ENCODE data around the gene SORCS1. TPM values are rescaled to one million over a fixed set of nuclear protein-coding genes. Genes with fewer than 3 reads are reported as not detected.

SORCS1 gene
- total RNA-seq, 2 donors from 2014 or later, result not detected

DNA sequence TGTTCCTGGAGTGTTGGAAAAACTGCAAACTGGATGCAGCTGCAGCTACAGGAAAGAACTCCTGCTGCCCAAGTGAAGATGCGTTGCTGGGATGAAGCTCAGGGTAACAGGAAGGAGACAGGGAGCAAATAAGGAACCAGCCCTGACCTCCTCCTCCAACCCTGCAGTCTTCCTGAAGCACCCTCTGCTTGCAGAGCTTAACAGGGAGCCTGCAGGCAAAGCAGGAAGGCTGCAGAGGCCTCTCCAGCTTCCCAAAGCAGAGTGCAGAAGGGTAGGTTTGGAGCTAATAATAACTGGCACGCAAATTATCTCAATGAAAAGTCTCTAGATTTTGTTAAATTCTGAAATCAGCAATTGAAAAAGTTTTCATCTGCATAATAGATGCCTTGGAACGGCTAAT, 92.5 kb downstream of the SORCS1 start:
- Mint-ChIP-seq H3K36me3 (no peaks in the 10 kb centered on the region), H3K27ac (no peak overlapping the region), H3K9me3 (peaks cover 3 to 11% of the 10 kb centered on the region in 2 donors)
- DNase-seq (ENCODE audit: low spot score in 2 of 2), result no peak
- no peak for ATAC-seq

DNA sequence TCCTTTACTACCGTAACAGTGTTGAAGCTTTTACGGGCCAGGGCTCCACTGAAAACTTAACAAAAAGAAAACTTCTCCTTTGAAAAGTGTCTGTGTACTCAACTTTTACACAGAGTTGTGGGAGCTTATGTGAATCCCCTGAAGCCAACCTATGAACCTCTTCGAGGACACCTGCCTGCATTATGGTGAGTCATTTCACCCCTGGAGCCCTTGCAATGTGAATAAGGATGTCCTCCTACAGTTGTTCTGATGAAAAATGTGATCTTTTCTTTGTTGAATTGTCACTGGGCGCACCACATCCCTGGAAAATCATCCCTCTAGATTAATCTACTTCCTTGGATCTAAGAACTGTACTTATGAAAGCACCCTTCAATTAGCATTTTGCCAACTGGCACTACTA, 93.2 kb downstream of the SORCS1 start:
- ATAC-seq (no peak), DNase-seq (ENCODE audit: low spot score in 2 of 2) (no peak)
- Mint-ChIP-seq H3K9me3 (peaks cover 3 to 11% of the 10 kb centered on the region in 2 donors), H3K27ac (no peak overlapping the region), H3K36me3 (no peaks in the 10 kb centered on the region)

GRCh38 chr10:107067843-107068242, 96.7 kb downstream of the SORCS1 start:
- Mint-ChIP-seq H3K27ac (no peak overlapping the region), H3K9me3 (peaks cover 3 to 14% of the 10 kb centered on the region in 2 donors), H3K36me3 (no peaks in the 10 kb centered on the region)
- ATAC-seq, result no peak
- DNase-seq (ENCODE audit: low spot score in 2 of 2), result no peak

- H3K9me3 Mint-ChIP-seq, result peaks cover 3 to 5% of the 10 kb centered on the region in 2 donors
- H3K36me3 Mint-ChIP-seq, result no peaks in the 10 kb centered on the region
- DNase-seq (ENCODE audit: low spot score in 2 of 2), result no peak
- no peak for ATAC-seq
- H3K27ac Mint-ChIP-seq, result no peak overlapping the region
Observed at GRCh38 chr10:107064075-107064474, 100.4 kb downstream of the SORCS1 start.

DNA sequence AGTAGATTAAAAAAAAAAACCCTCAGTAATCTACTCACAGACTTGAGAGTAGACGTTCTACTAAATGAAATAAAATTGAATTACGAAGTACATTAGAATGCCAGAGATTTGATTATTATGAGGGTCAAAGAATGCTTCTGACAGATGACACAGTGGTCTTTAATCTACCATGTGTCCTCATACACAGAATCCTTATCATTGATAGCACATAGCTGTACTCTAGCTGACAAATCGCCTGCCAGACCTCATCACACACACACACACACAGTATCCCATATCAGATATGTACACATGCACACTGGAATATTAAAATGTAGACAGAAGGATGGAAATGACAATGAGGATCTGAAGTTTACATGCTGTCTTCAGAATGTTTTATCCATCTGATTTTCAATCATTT, 104.6 kb downstream of the SORCS1 start:
- ATAC-seq (no peak), DNase-seq (ENCODE audit: low spot score in 2 of 2) (no peak)
- Mint-ChIP-seq H3K9me3 (peaks cover 0 to 9% of the 10 kb centered on the region in 2 donors), H3K36me3 (no peaks in the 10 kb centered on the region), H3K27ac (no peak overlapping the region)

GRCh38 chr10:107059068-107059804, 105.3 kb downstream of the SORCS1 start:
- Mint-ChIP-seq H3K27ac (no peak overlapping the region), H3K9me3 (peaks cover 0 to 4% of the 10 kb centered on the region in 2 donors), H3K36me3 (no peaks in the 10 kb centered on the region)
- no peak for ATAC-seq
- DNase-seq (ENCODE audit: low spot score in 2 of 2), result no peak

GRCh38 chr10:107058331-107058730, 106.2 kb downstream of the SORCS1 start:
- no peak for ATAC-seq

DNA sequence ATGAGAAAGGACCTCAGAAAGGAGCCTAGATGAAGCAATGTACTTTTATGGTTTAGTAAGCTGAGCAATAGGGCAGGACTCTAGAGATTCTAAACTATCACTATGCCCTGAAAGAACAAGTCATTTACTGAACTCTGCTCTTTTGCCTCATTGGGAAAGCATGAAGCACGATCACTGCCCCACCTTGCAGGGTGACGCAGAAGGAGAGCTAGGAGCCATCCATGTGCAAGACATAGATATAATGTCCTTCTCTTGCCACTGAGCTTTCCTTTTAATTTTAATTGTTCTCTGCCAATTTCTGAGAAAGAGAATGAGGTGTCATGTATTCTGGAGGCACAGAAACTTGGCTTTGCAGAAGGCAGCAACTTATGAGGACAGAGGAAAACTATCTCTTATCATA, 108.3 kb downstream of the SORCS1 start:
- Mint-ChIP-seq H3K27ac (no peak overlapping the region), H3K9me3 (peaks cover 0 to 4% of the 10 kb centered on the region in 2 donors), H3K36me3 (no peaks in the 10 kb centered on the region)
- DNase-seq (ENCODE audit: low spot score in 2 of 2) (no peak), ATAC-seq (no peak)

More at GRCh38 chr10:107058331-107058730, 106.2 kb downstream of the SORCS1 start:
- H3K27ac Mint-ChIP-seq, result no peak overlapping the region
- H3K36me3 Mint-ChIP-seq, result no peaks in the 10 kb centered on the region
- DNase-seq (ENCODE audit: low spot score in 2 of 2), result no peak
- peaks cover 0 to 4% of the 10 kb centered on the region in 2 donors for H3K9me3 Mint-ChIP-seq

DNA sequence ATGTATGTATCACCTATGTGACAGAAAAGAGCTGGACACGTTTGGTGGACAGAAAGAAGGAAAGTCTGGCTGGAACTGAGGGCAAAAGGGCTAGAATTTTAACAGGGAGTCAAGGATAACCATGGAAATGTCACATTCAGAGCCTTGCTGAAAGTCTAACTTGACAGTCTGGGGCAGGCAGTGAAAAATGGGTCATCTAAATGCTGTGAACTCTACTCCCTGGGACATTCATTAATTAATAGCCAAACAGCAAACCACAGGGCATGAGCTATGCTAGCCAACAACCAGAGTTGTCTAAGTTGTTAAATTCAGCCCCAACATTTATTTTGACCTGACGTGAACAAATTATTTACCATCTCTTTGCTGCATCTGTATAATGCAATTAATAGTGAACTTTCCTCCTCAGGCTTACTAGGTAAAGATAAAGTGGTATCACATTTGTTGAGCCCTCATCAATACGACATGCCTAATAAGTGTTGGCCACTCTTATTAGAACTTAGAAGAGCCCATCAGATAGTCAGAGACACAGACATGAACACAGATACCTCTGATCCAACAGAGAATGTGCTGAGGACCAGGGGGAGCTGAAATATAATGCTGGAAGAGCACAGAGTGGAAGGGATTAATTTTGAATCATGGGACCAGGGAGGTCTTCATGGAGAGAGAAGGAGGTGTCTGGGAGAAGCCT, 109.9 kb downstream of the SORCS1 start:
- DNase-seq (ENCODE audit: low spot score in 2 of 2), result no peak
- ATAC-seq, result no peak
- H3K27ac Mint-ChIP-seq, result no peak overlapping the region
- no peaks in the 10 kb centered on the region for H3K36me3 Mint-ChIP-seq
- H3K9me3 Mint-ChIP-seq, result peaks cover 4% of the 10 kb centered on the region in 2 donors

DNA sequence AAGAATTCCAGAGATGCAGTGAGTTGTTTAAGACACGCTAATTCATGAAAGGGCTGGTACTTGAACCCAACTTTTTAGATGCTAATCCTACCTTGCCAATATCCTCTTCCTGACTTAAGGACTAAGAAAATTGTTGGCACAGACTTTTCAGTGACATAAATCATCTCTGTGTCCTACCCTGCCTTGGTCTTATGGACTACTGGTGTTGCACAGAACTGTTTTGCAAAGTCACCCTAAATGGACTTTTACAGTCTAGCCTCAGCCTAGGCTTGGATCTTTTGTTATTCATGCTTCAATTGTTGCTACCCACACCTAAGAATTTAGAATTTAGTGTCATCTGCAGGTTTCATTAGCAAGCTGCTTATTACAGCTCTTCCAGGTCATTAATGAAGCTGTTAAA, 112.7 kb downstream of the SORCS1 start:
- DNase-seq (ENCODE audit: low spot score in 2 of 2) (no peak), ATAC-seq (no peak)
- Mint-ChIP-seq H3K27ac (no peak overlapping the region), H3K36me3 (no peaks in the 10 kb centered on the region), H3K9me3 (peaks cover 7 to 11% of the 10 kb centered on the region in 2 donors)

DNA sequence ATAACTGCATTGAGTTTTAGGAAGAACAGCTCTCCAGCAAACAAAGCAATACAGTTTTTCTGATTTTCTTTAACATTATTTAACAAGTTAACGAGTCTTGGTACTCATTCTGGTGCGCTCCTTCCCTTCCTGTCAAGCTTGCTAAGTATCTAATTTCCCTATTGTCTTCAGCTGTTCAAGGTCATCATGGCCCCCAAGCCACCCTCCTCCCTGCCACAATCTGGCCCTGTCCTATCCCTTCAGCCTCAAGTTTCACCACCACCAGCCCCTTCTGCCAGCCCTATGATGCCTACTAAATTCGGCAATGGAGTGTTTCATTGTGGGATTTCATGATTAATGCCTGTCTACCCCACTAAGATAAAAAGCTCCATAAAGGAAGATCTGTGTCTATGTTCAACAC, 121.0 kb downstream of the SORCS1 start:
- no peaks in the 10 kb centered on the region for H3K36me3 Mint-ChIP-seq
- DNase-seq (ENCODE audit: low spot score in 2 of 2) (no peak), ATAC-seq (no peak)
- H3K27ac Mint-ChIP-seq, result no peak overlapping the region
- H3K9me3 Mint-ChIP-seq, result peaks cover 3 to 13% of the 10 kb centered on the region in 2 donors

- DNase-seq (ENCODE audit: low spot score in 2 of 2) (no peak), ATAC-seq (no peak)
- Mint-ChIP-seq H3K27ac (no peak overlapping the region), H3K9me3 (peaks cover 10 to 13% of the 10 kb centered on the region in 2 donors), H3K36me3 (no peaks in the 10 kb centered on the region)
Observed at GRCh38 chr10:107037192-107038122, 127.0 kb downstream of the SORCS1 start.

- Mint-ChIP-seq H3K27ac (no peak overlapping the region), H3K9me3 (peaks cover 11 to 16% of the 10 kb centered on the region in 2 donors), H3K36me3 (no peaks in the 10 kb centered on the region)
- ATAC-seq (no peak), DNase-seq (ENCODE audit: low spot score in 2 of 2) (no peak)
Observed at GRCh38 chr10:107033799-107034422, 130.6 kb downstream of the SORCS1 start.

DNA sequence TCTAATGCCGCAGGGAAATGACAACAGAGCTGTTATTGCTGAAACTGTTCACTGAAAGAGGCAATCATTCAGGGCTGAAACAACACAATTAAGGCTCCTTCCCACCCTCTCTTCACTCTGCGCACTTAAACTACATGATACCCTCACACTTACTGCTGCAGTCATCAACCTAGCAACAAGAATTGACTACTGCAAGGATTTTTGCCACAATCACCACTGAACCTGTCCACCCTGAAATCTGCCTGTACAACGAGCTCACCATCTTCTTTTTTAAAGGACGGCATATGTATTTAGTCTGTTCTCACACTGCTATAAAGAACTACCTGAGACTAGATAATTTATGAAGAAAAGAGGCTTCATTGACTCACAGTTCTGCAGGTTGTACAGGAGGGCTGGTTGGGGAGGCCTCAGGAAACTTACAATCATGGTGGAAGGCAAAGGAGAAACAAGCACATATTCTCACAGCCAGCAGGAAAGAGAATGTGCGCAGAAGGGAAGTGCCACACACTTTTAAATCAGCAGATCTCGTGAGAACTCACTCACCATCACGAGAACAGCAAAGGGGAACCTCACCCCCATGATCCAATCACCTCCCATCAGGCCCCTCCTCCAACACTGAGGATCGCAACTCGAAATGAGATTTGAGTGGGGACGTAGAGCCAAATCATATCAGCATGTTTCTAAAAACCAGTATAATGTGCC, 131.7 kb downstream of the SORCS1 start:
- H3K27ac Mint-ChIP-seq, result no peak overlapping the region

GRCh38 chr10:107031931-107032699, 132.4 kb downstream of the SORCS1 start:
- DNase-seq (ENCODE audit: low spot score in 2 of 2), result no peak
- no peak overlapping the region for H3K27ac Mint-ChIP-seq
- no peaks in the 10 kb centered on the region for H3K36me3 Mint-ChIP-seq
- H3K9me3 Mint-ChIP-seq, result peaks cover 11 to 16% of the 10 kb centered on the region in 2 donors
- ATAC-seq, result no peak

More for the DNA sequence above, 131.7 kb downstream of the SORCS1 start:
- no peak for ATAC-seq
- Mint-ChIP-seq H3K36me3 (no peaks in the 10 kb centered on the region), H3K9me3 (peaks cover 11 to 16% of the 10 kb centered on the region in 2 donors)
- no peak for DNase-seq (ENCODE audit: low spot score in 2 of 2)

All from activated naive CD4-positive, alpha-beta T cell treated with anti-CD3 and anti-CD28 coated beads, Interleukin-2, amount 50 U/mL, for 72 hours (primary cell).